ENCODE data around the gene THY1. TPM values are rescaled to one million over a fixed set of nuclear protein-coding genes. Genes with fewer than 3 reads are reported as not detected.

The THY1 gene
- total and polyA plus RNA-seq, 2 of the 8 experiments (the other 6 are each of a cell fraction or from before 2014, with no cell fraction given) = 286 to 2,479 TPM

GRCh38 chr11:119419834-119420492 is 3.0 kb downstream of the THY1 start:
- Histone ChIP-seq H4K8ac (ENCODE audit: extremely low read depth, insufficient read depth, low read length) (0 out of 2 replicates have a peak overlapping the region, but pooled peaks have one; percentile 60), H4K20me1 (replicated peaks in 1 of 2; ENCODE audit: control insufficient read depth in 1 of 2, insufficient read depth in 2 of 2, low read length in 2 of 2) (peaks cover 6 to 19% of the 10 kb centered on the region in 2 experiments), H3K18ac (ENCODE audit: extremely low read depth, low read length) (peak overlapping the region; percentile 85; the same call in 1 of the 2 replicates), H2BK15ac (ENCODE audit: low read length) (peak overlapping the region; percentile 12; the same call in 1 of the 2 replicates), H3K23me2 (ENCODE audit: low read depth, low read length) (peaks cover 12% of the 10 kb centered on the region), H2AK5ac (ENCODE audit: low read depth, low read length) (peak overlapping the region; percentile 83), H3K79me1 (ENCODE audit: low read depth, low read length) (peaks cover 22% of the 10 kb centered on the region), H2AFZ (ENCODE audit: low read length) (no peak overlapping the region), H3K4me3 (ENCODE audit: extremely low read depth in 1 of 4, insufficient read depth in 2 of 4, low read depth in 3 of 4, low read length in 4 of 4) (peak overlapping the region in 1 of 4 experiments; percentile 89; a peak in 2 of 8 replicates), H3K9ac (replicated peaks in 1 of 4; ENCODE audit: extremely low read depth in 1 of 4, low read depth in 3 of 4, low read length in 3 of 4) (no peak overlapping the region), H3K23ac (ENCODE audit: insufficient read length) (no peak overlapping the region), H2BK120ac (replicated peaks; ENCODE audit: low read depth, low read length) (no peak overlapping the region), H4K91ac (replicated peaks; ENCODE audit: insufficient read length, low read length) (peak overlapping the region; percentile 26), H3K4me2 (ENCODE audit: insufficient read depth in 1 of 2, low read depth in 2 of 2, low read length in 2 of 2) (peak overlapping the region in 1 of 2 experiments; percentile 75; a peak in 3 of 4 replicates), H3K27ac (ENCODE audit: low read depth, low read length) (peak overlapping the region; percentile 73), H2BK20ac (ENCODE audit: low read length) (no peak overlapping the region), H3K4ac (replicated peaks; ENCODE audit: insufficient read length, low read depth, low read length) (no peak overlapping the region), H4K5ac (ENCODE audit: insufficient read length, low read depth, low read length) (no peak overlapping the region), H3K79me2 (ENCODE audit: control insufficient read depth in 1 of 2, insufficient read depth in 2 of 2, low read length in 2 of 2) (peaks cover 0 to 36% of the 10 kb centered on the region in 2 experiments; a peak in 2 of 4 replicates), H3K4me1 (replicated peaks in 1 of 4; ENCODE audit: control insufficient read depth in 3 of 4, insufficient read depth in 4 of 4, low read length in 3 of 4) (peaks cover 13 to 37% (median 26%) of the 10 kb centered on the region in 4 experiments), H2BK12ac (ENCODE audit: low read depth, low read length) (peak overlapping the region; percentile 83; the same call in 1 of the 2 replicates), H3K56ac (replicated peaks; ENCODE audit: insufficient read length, low read depth, low read length) (peak overlapping the region; percentile 1), H3K27me3 (replicated peaks in 1 of 4; ENCODE audit: control insufficient read depth in 3 of 4, extremely low read depth in 1 of 4, insufficient read depth in 3 of 4, low read length in 3 of 4) (no peaks in the 10 kb centered on the region; a peak in 1 of 7 replicates), H3K9me3 (ENCODE audit: insufficient read depth in 2 of 2, low read depth in 1 of 2, low read length in 1 of 2) (no peaks in the 10 kb centered on the region), H3K14ac (ENCODE audit: insufficient read length) (no peak overlapping the region), H2BK5ac (ENCODE audit: low read depth, low read length) (peak overlapping the region; percentile 91), H3K36me3 (ENCODE audit: control insufficient read depth in 2 of 4, insufficient read depth in 4 of 4, low read length in 3 of 4) (peaks cover 19 to 28% (median 24%) of the 10 kb centered on the region in 4 experiments)
- ChIA-PET POLR2A (ENCODE audit: partially characterized antibody) (interaction anchor here (1.1 to 6.4 kb wide), 7 partner anchors 7 to 111 kb away, joined by 3 to 50 read pairs (median 4); partner anchors contain the start of gene USP2), CTCF (ENCODE audit: partially characterized antibody) (interaction anchor here (2.7 kb wide), 1 partner anchor 46 kb away, joined by 10 read pairs; no protein-coding TSS in a partner anchor)
- 88% methylated on average over 18 of the region's 18 CpGs; no CpG with 5 or more reads in 1 of the 2 experiments for WGBS, 2 experiments (ENCODE audit: extremely low coverage in 1 of 2, insufficient coverage in 1 of 2, insufficient read length in 1 of 2, insufficient replicate concordance in 2 of 2, low coverage in 1 of 2, low lambda C conversion rate in 2 of 2, missing lambda C conversion rate in 1 of 2)
- peak; percentile 24; the same call in 1 of the 2 replicates for TF ChIP-seq POLR2AphosphoS5 (IDR thresholded peaks at IDR 0.05; ENCODE audit: low read depth, low read length)
- TF ChIP-seq SUZ12 (IDR thresholded peaks at IDR 0.05; ENCODE audit: low read length) = no peak
- FAIRE-seq (no peak), DNase-seq (ENCODE audit: low read depth in 1 of 2, low spot score in 2 of 2) (no peak)
